Hepatocyte (in vitro differentiated cells): ENCODE data around the gene CROCC. TPM values are rescaled to one million over a fixed set of nuclear protein-coding genes. Genes with fewer than 3 reads are reported as not detected.
A peak's percentile ranks its signal among the peaks of the same experiment; 100 is the strongest.
"Not testable (repeated sequence)": the region's sequence is repeated elsewhere in the genome, so short reads cannot be mapped to it uniquely, and the experiment has no call there.

Experiments
- DNase-seq: peaks from one replicate; pipeline ENCODE4 v3.0.0-alpha.2; 2016; ENCODE audit warnings: low spot score
- H2AFZ ChIP-seq: fragments of 200-600 bp; sonication (generic); 2 replicates; pipeline ENCODE4 v1.6.0; 2016; ENCODE audit warnings: antibody characterized with exemption, mild to moderate bottlenecking
- H3K27ac ChIP-seq: fragments of 200-600 bp; sonication (generic); 2 replicates; pipeline ENCODE4 v1.5.1; 2016; ENCODE audit warnings: mild to moderate bottlenecking
- H3K27me3 ChIP-seq: fragments of 200-600 bp; sonication (generic); 2 replicates; pipeline ENCODE4 v1.6.1; 2016
- H3K36me3 ChIP-seq: fragments of 200-600 bp; sonication (generic); replicated peaks from 2 replicates; pipeline ENCODE4 v1.5.1; 2016; ENCODE audit warnings: low read depth; ENCODE audit not compliant: insufficient read depth
- H3K4me1 ChIP-seq: fragments of 200-600 bp; sonication (generic); 2 replicates; pipeline ENCODE4 v1.5.1; 2016; ENCODE audit warnings: mild to moderate bottlenecking, moderate library complexity; ENCODE audit not compliant: insufficient read depth
- H3K4me2 ChIP-seq: fragments of 200-600 bp; sonication (generic); 2 replicates; pipeline ENCODE4 v1.6.0; 2016
- H3K4me3 ChIP-seq: fragments of 200-600 bp; sonication (generic); 2 replicates; pipeline ENCODE4 v1.5.1; 2016; ENCODE audit warnings: mild to moderate bottlenecking
- H3K79me2 ChIP-seq: fragments of 200-600 bp; sonication (generic); 2 replicates; pipeline ENCODE4 v1.6.0; 2017; ENCODE audit warnings: mild to moderate bottlenecking
- H3K9me2 ChIP-seq: fragments of 200-600 bp; sonication (generic); replicated peaks from 2 replicates; pipeline ENCODE4 v1.6.0; 2017; ENCODE audit warnings: mild to moderate bottlenecking; ENCODE audit not compliant: insufficient read depth
- H3K9me3 ChIP-seq: fragments of 200-600 bp; sonication (generic); 2 replicates; pipeline ENCODE4 v1.5.1; 2016; ENCODE audit warnings: low read depth, mild to moderate bottlenecking
- H4K20me1 ChIP-seq: fragments of 200-600 bp; sonication (generic); 2 replicates; pipeline ENCODE4 v1.6.0; 2016; ENCODE audit warnings: mild to moderate bottlenecking; ENCODE audit not compliant: insufficient read depth, poor library complexity, severe bottlenecking
- EZH2 ChIP-seq: fragments of 200-600 bp; sonication (generic); IDR thresholded peaks from 2 replicates; pipeline ENCODE4 v1.6.1; 2016; ENCODE audit warnings: antibody characterized with exemption, mild to moderate bottlenecking, borderline replicate concordance
- EZH2phosphoT487 ChIP-seq: fragments of 200-600 bp; sonication (generic); IDR thresholded peaks from one replicate; pipeline ENCODE4 v1.6.1; 2018; ENCODE audit warnings: antibody characterized with exemption, mild to moderate bottlenecking, low read depth, moderate library complexity; ENCODE audit not compliant: unreplicated experiment, severe bottlenecking
- WGBS: methylation state at CpG from one replicate; pipeline ENCODE4 v1.1.6; 2016; ENCODE audit warnings: low lambda C conversion rate; ENCODE audit errors: missing lambda C conversion rate; 5-methylcytosine and 5-hydroxymethylcytosine counted together
- polyA plus RNA-seq: library from polyadenylated mRNA; unstranded; fragments of >200 nt; fragmentation: Nextera tagmentation; extraction: Ambion mirVana; gene quantifications from 2 replicates; pipeline ENCODE4 v1.2.1, GENCODE V29; 2016
- total RNA-seq: library from RNA; depleted of rRNA; stranded (reverse); fragments of >200 nt; gene quantifications from 2 replicates; pipeline ENCODE4 v1.2.3, GENCODE V29; 2014
- TF ChIP-seq, protein P1 (sequence below): fragments of 200-600 bp; sonication (generic); IDR thresholded peaks from 2 replicates; pipeline ENCODE4 v1.5.1; 2016; ENCODE audit warnings: antibody characterized with exemption, mild to moderate bottlenecking; ENCODE audit not compliant: poor library complexity

CROCC gene
- total and polyA plus RNA-seq, 2 experiments from 2014 or later = 21.9 to 23.0 TPM

DNA sequence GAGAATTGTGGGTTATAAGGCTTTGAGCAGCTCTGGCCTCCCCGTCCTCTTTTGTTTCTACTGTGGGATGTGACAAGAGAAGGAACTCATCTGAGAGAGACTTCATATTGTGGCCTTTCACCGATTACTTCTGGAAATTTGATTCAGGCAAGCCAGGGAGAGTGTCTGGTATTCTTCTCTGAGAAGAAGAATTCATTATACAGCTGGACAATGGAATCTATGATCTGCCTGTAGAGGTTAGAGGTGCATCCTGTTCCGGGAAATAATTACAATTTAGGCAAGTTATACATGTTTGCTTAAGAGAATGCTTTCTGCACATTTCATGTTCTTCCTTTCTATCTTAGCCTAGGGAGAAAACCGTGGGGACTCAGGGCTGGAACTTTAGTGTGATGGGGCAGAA is 38.7 kb upstream of the CROCC start:
- Histone ChIP-seq H3K27ac (no peak overlapping the region), H3K4me3 (no peak overlapping the region), H3K9me2 (no peaks in the 10 kb centered on the region), H3K79me2 (no peaks in the 10 kb centered on the region), H4K20me1 (no peaks in the 10 kb centered on the region), H3K27me3 (no peaks in the 10 kb centered on the region), H2AFZ (no peak overlapping the region), H3K4me2 (no peak overlapping the region), H3K4me1 (no peaks in the 10 kb centered on the region), H3K9me3 (no peaks in the 10 kb centered on the region), H3K36me3 (no peaks in the 10 kb centered on the region)
- TF ChIP-seq EZH2phosphoT487 (no peak), EZH2 (no peak)
- TF ChIP-seq, protein P1, sequence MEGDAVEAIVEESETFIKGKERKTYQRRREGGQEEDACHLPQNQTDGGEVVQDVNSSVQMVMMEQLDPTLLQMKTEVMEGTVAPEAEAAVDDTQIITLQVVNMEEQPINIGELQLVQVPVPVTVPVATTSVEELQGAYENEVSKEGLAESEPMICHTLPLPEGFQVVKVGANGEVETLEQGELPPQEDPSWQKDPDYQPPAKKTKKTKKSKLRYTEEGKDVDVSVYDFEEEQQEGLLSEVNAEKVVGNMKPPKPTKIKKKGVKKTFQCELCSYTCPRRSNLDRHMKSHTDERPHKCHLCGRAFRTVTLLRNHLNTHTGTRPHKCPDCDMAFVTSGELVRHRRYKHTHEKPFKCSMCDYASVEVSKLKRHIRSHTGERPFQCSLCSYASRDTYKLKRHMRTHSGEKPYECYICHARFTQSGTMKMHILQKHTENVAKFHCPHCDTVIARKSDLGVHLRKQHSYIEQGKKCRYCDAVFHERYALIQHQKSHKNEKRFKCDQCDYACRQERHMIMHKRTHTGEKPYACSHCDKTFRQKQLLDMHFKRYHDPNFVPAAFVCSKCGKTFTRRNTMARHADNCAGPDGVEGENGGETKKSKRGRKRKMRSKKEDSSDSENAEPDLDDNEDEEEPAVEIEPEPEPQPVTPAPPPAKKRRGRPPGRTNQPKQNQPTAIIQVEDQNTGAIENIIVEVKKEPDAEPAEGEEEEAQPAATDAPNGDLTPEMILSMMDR = no peak
- DNase-seq = no peak
- whole genome bisulfite sequencing = 67% methylated on average over 4 of the region's 4 CpGs

DNA sequence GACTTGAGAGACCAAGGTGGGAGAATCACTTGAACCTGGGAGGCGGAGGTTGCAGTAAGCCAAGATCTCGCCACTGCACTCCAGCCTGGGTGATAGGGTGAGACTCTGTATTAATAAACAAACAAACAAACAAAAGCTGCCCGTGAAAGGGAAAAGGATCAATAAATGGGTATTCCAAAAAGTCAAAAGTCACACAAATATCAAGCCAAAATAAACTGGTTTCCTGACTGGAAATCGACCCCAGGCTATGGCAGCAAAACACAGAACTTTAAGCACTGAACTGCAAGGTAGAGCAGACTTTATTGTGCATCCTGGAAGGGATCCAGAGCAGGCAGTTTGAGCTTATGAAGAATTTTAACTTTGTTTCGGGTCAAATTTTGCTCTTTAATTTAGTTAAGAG is 37.2 kb upstream of the CROCC start:
- not testable (repeated sequence) for H3K4me1 ChIP-seq, H3K27ac ChIP-seq, H2AFZ ChIP-seq, H3K9me2 ChIP-seq, H4K20me1 ChIP-seq, DNase-seq, H3K9me3 ChIP-seq, H3K4me2 ChIP-seq, H3K4me3 ChIP-seq, H3K36me3 ChIP-seq, H3K79me2 ChIP-seq, H3K27me3 ChIP-seq
- WGBS = 91% methylated on average over 5 of the region's 5 CpGs

DNA sequence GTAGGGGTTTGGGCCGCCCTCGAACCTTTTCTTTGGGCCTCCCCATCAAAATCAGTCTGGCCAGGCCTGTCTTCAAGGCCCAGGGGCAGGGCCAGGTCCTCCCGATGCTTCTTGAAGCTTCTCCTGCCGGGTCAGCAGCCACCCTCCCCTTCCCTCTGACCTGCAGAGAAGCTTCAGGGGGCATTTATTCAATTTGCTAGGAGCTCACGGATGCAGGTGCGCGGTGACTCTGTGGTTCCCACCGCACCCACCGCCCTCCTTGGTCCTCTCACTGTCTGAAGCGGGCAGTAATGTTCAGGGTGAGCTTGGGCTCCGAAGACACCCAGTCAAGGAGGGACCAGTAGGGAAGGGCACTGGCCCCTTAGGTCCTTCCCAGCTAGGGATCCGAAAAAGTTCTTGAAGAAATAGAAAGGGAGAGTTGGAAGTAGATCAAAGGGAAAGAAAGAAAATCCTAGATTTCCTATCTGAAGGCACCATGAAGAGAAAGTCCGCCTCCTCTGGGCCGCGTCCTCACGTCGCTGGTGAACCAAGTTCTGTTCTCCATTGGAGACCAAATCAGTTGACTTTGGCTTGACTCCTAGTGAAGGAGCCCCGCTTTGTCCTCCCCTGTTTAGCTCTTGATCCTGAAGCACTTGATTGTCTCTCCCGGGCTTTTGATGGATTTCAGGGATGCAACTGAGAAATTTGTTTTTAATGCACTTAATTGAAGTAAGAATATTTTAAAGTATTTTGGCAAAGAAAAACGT is 34.7 kb upstream of the CROCC start:
- Histone ChIP-seq H3K27ac (no peak overlapping the region), H4K20me1 (no peaks in the 10 kb centered on the region), H3K4me2 (no peak overlapping the region), H3K36me3 (no peaks in the 10 kb centered on the region), H2AFZ (no peak overlapping the region), H3K4me1 (no peaks in the 10 kb centered on the region), H3K27me3 (no peaks in the 10 kb centered on the region), H3K79me2 (no peaks in the 10 kb centered on the region), H3K9me2 (no peaks in the 10 kb centered on the region), H3K4me3 (no peak overlapping the region), H3K9me3 (no peaks in the 10 kb centered on the region)
- WGBS = 93% methylated on average over 20 of the region's 20 CpGs
- DNase-seq = no peak
- TF ChIP-seq EZH2 (no peak), EZH2phosphoT487 (no peak)
- TF ChIP-seq, protein P1 = no peak

DNA sequence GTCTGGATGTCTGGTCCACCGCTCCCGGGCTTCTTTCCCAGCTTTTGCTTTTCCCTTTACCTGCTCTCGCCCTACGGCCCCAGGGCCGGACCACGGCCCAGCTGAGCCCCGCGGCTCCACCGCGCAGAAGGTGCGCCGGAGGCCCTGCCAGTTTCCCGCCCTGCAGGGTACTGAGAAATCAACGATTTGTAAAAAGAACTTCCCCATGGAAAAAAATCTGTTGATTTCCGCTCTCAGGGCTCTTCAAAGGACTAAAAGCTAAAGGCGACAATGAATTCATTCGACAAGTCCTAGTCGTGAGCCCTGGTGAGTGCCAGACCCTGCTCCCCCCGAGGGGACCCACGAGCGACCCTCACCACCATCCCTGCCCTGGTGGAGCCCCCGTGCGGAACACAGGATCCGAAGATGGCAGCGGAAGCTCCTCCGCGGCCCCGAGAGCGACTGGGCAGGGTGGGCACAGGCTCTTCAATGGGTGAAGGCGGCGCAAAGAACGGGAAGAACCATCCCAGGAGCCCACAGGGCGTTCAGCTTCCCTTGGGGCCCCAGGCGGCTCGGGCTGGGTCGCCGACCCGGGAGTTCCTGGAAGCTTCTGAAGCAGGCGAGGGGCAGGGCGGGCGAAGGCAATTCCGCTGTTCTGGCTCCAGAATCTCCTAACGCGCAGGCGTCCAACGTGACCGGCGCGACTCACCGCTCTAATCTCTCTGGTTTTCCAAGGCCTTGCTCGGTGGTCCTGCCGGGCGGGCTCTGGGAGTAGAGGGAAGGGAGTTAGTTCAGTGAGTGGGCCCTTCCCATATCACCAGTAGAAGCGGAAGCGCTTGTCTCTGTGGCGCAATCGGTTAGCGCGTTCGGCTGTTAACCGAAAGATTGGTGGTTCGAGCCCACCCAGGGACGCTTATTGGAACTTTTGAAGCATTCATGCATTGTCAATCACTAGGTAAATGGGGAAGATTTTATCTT is 32.6 kb upstream of the CROCC start:
- Histone ChIP-seq H3K27me3 (no peaks in the 10 kb centered on the region), H3K9me2 (no peaks in the 10 kb centered on the region), H2AFZ (peak overlapping the region; percentile 89), H3K4me3 (peak overlapping the region; percentile 38), H3K27ac (peak overlapping the region; percentile 92), H3K79me2 (no peaks in the 10 kb centered on the region), H3K9me3 (no peaks in the 10 kb centered on the region), H3K4me2 (peak overlapping the region; percentile 82), H3K36me3 (no peaks in the 10 kb centered on the region), H4K20me1 (no peaks in the 10 kb centered on the region), H3K4me1 (no peaks in the 10 kb centered on the region)
- WGBS = 48% methylated on average over 63 of the region's 63 CpGs
- TF ChIP-seq, protein P1 = no peak
- TF ChIP-seq EZH2 (no peak), EZH2phosphoT487 (no peak)
- peak; percentile 85 for DNase-seq

DNA sequence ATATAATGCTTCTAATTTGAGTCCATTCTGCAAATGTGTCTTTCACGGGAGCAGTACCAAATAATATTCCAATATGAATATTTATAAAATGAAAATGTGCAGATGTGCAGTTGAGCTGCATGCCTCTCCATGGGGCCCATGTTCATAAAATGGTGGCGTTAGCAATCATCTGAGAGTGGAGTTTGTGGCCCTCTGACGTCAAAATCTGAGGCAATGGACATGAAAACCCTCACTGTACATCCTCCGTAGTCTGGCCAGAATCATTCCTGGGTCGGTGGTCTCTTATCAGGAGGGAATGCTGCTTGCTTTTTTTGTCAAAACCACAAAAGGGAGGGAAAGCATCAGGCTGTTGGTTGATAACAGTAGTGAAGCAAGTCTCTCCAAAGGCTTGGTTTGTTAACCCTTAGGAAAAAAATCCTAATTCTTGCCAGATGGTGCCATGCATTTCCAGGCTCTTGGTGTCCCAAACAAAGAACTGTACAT is 31.2 kb upstream of the CROCC start:
- not testable (repeated sequence) for H3K4me3 ChIP-seq, H3K27ac ChIP-seq, H3K4me1 ChIP-seq, DNase-seq, H3K4me2 ChIP-seq, H3K9me2 ChIP-seq, H3K27me3 ChIP-seq, H2AFZ ChIP-seq, H4K20me1 ChIP-seq, H3K36me3 ChIP-seq, H3K79me2 ChIP-seq, H3K9me3 ChIP-seq
- WGBS = 58% methylated on average over 5 of the region's 5 CpGs
